Right lobe of liver (tissue), 6 donors: ENCODE results near the gene ANP32A. TPM values are rescaled to one million over a fixed set of nuclear protein-coding genes. Genes with fewer than 3 reads are reported as not detected.

Experiments
- ATAC-seq, 4 donors: fragments of 200-7000 bp; cut with Tn5 transposase; one replicate each; pipeline ENCODE4 v1.9.1; 2020; ENCODE audit warnings: mild to moderate bottlenecking in 4 of 4, moderate library complexity in 4 of 4
- DNase-seq, 3 donors: peaks; one replicate each; pipeline ENCODE4 v3.0.0-alpha.2; 2020
- H3K27ac ChIP-seq, 3 donors: fragments of 200-600 bp; one replicate each; pipeline ENCODE4 v1.8.0; 2022
- H3K27me3 ChIP-seq, 2 donors: fragments of 200-600 bp; one replicate each; pipeline ENCODE4 v1.8.0; 2022
- H3K36me3 ChIP-seq, 4 donors: fragments of 200-600 bp; sonication (generic) in 1 of 4; one replicate each; pipeline versions ENCODE4 v1.5.1 to v1.8.0; 2017 to 2022; ENCODE audit warnings: control low read depth in 1 of 4
- H3K4me1 ChIP-seq, 4 donors: fragments of 200-600 bp; sonication (generic) in 1 of 4; one replicate each; pipeline versions ENCODE4 v1.5.1 to v1.8.0; 2017 to 2022; ENCODE audit warnings: control low read depth in 1 of 4
- H3K4me3 ChIP-seq, 3 donors: fragments of 200-600 bp; one replicate each; pipeline ENCODE4 v1.8.0; 2022
- H3K9me3 ChIP-seq, 4 donors: fragments of 200-600 bp; sonication (generic) in 1 of 4; one replicate each; pipeline versions ENCODE4 v1.5.1 to v1.8.0; 2017 to 2022; ENCODE audit warnings: control low read depth in 1 of 4
- POLR2A ChIP-seq: fragments of 450-650 bp; IDR thresholded peaks from one replicate; pipeline ENCODE4 v1.6.1; 2017; ENCODE audit warnings: antibody characterized with exemption, mild to moderate bottlenecking
- WGBS: methylation state at CpG from one replicate; pipeline ENCODE4 v1.1.6; 2018; ENCODE audit warnings: low coverage, low lambda C conversion rate; ENCODE audit not compliant: insufficient coverage; ENCODE audit errors: missing lambda C conversion rate; 5-methylcytosine and 5-hydroxymethylcytosine counted together
- intact Hi-C, 2 donors: fragments of 100-400 bp; cut with DNase I; formaldehyde crosslinking; loops; one replicate each; pipeline versions ENCODE4 v1.11.2 to v1.14.1; 2022
- total RNA-seq, 6 experiments: library from RNA; depleted of rRNA in 2 of 6; stranded (reverse); fragments of >200 nt in 2 of 6; fragmentation: NEBNext Ultra II Directional in 3 of 6; extraction: Animal tissue kit (Norgen Biotek cat#: 25700) in 3 of 6; gene quantifications; one replicate each; pipeline versions ENCODE4 v1.1.0 to v1.2.4, GENCODE V29; 2016 to 2023
- TF ChIP-seq, protein P1 (sequence below), 4 donors: fragments of 200-600 bp in 3 of 4; fragments of 450-650 bp in 1 of 4; IDR thresholded peaks; one replicate each; pipeline versions ENCODE4 v1.5.1 to v1.8.0; 2016 to 2022; ENCODE audit warnings: antibody characterized with exemption in 4 of 4, mild to moderate bottlenecking in 2 of 4
- donor health status: DM: no; HTN: yes; CAD: no.
- donor health status: DM: no; HTN: no; CAD: no.
- donor health status: DM: no; HTN: no; CAD: no.
- donor health status: DM: no; HTN: yes; CAD: no.
- donor health status: DM: no; HTN: yes; CAD: no.

Gene ANP32A
- total RNA-seq, 6 experiments from 2014 or later = 39.9 to 66.6 (median 49.0) TPM

DNA sequence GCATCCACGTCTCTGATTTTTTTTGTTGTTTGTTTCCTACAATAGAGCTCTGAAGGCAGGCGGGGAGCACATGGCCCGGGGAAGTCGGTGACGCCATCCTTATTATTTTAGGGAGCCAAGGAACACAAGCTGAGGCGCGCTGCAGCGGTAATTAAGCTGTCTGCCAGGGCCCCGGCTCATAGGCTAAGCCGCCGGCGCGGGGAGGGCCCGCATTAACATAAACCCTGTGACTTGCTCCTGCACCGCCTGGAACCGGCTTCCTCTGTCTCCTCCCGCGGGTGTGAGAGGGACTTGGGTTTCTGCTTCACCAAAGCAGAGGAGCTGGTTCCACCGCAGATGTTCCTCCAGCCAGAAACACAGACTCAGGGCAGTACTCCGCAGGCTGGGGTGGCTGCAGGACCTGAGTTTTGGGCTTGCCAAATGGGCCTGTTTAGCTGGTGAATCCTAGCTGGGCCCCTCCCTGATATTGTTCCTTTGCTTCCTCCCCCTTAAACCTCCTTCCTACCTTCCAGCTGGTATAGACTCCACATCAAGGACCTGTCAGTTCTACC, 25.3 kb downstream of the ANP32A start:
- peak; percentile 83 to 88 (median 83) for DNase-seq
- Histone ChIP-seq H3K9me3 (no peaks in the 10 kb centered on the region), H3K27me3 (no peaks in the 10 kb centered on the region), H3K4me1 (peaks cover 0 to 57% (median 27%) of the 10 kb centered on the region in 4 donors), H3K27ac (peak overlapping the region; percentile 37 to 54 (median 53)), H3K4me3 (no peak overlapping the region), H3K36me3 (no peaks in the 10 kb centered on the region)
- 20% methylated on average over 12 of the region's 20 CpGs for WGBS
- intact Hi-C loops = no loop called here
- peak; percentile 81 to 85 (median 84) for ATAC-seq
- TF ChIP-seq, protein P1, sequence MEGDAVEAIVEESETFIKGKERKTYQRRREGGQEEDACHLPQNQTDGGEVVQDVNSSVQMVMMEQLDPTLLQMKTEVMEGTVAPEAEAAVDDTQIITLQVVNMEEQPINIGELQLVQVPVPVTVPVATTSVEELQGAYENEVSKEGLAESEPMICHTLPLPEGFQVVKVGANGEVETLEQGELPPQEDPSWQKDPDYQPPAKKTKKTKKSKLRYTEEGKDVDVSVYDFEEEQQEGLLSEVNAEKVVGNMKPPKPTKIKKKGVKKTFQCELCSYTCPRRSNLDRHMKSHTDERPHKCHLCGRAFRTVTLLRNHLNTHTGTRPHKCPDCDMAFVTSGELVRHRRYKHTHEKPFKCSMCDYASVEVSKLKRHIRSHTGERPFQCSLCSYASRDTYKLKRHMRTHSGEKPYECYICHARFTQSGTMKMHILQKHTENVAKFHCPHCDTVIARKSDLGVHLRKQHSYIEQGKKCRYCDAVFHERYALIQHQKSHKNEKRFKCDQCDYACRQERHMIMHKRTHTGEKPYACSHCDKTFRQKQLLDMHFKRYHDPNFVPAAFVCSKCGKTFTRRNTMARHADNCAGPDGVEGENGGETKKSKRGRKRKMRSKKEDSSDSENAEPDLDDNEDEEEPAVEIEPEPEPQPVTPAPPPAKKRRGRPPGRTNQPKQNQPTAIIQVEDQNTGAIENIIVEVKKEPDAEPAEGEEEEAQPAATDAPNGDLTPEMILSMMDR (IDR thresholded peaks at IDR 0.05) = no peak
- no peak for TF ChIP-seq POLR2A

DNA sequence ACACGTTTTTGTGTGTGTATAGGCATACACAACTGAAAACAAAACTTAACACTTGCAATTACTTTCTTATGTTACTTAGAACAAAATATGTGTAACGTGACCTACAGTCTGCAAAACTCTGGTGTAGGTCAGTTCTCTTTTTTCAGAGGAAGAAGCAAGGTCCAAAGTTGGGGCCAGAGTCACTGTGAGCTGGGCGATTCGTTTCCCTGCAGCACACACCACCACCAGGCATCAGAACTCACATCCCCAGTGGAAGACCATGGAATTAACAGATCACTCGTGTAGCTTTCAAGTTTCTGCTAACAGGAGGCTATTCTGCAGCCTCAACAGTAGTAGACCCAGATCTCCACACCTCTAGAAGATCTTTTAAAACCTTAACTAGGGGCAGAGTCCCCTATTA, 25.8 kb downstream of the ANP32A start:
- 0% methylated on average over 5 of the region's 5 CpGs for WGBS
- intact Hi-C loops = no loop called here
- no peaks in the 10 kb centered on the region for H3K9me3 ChIP-seq
- TF ChIP-seq POLR2A = no peak
- TF ChIP-seq, protein P1 (IDR thresholded peaks at IDR 0.05) = peak in 1 of 4 donors; percentile 11
- peak overlapping the region; percentile 7 to 54 (median 53) for H3K27ac ChIP-seq
- DNase-seq (no peak), ATAC-seq (peak; percentile 49 to 69 (median 66))
- no peak overlapping the region for H3K4me3 ChIP-seq
- peaks cover 0 to 57% (median 27%) of the 10 kb centered on the region in 4 donors for H3K4me1 ChIP-seq
- H3K27me3 ChIP-seq = no peaks in the 10 kb centered on the region
- no peaks in the 10 kb centered on the region for H3K36me3 ChIP-seq

GRCh38 chr15:68794307-68794706, 26.4 kb downstream of the ANP32A start:
- Histone ChIP-seq H3K4me3 (no peak overlapping the region), H3K4me1 (peaks cover 0 to 60% (median 27%) of the 10 kb centered on the region in 4 donors), H3K27me3 (no peaks in the 10 kb centered on the region), H3K9me3 (no peaks in the 10 kb centered on the region), H3K27ac (peak overlapping the region; percentile 7 to 54 (median 53)), H3K36me3 (no peaks in the 10 kb centered on the region)
- no peak for ATAC-seq
- intact Hi-C loops = no loop called here
- DNase-seq = no peak
- TF ChIP-seq POLR2A = no peak
- TF ChIP-seq, protein P1 (IDR thresholded peaks at IDR 0.05) = no peak
- WGBS = 45% methylated on average over 4 of the region's 4 CpGs

DNA sequence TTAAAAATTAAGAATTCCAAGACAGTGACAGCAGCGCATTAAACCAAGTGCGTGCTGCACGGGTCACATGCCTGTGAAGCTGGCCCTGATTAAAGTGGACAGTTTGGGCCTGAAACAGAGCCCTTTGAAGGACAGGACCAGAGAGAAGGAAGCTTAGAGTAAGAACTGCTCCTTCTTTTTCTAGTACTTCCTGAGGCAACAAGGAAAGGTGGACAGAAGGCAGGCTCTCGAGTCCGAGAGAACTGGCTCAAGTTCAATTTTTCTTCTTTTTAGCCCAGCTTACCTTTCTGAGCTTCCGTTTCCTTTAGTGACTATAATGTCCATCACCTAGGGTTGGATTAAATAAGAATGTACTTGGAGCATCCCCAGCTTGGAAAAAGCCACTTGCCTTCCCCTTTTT, 26.9 kb downstream of the ANP32A start:
- Histone ChIP-seq H3K4me3 (no peak overlapping the region), H3K27me3 (no peaks in the 10 kb centered on the region), H3K36me3 (no peaks in the 10 kb centered on the region), H3K4me1 (peaks cover 0 to 66% (median 30%) of the 10 kb centered on the region in 4 donors), H3K9me3 (no peaks in the 10 kb centered on the region), H3K27ac (peak overlapping the region in 2 of 3 donors; percentile 38 to 54)
- 37% methylated on average over 6 of the region's 6 CpGs for WGBS
- intact Hi-C loops = no loop called here
- ATAC-seq = peak in 3 of 4 donors; percentile 1 to 3 (median 1)
- DNase-seq = no peak
- TF ChIP-seq, protein P1 (IDR thresholded peaks at IDR 0.05) = no peak
- no peak for TF ChIP-seq POLR2A
